HG03575 (cell line): ENCODE results near the gene OR56B4.
"Not testable (repeated sequence)": the region's sequence is repeated elsewhere in the genome, so short reads cannot be mapped to it uniquely, and the experiment has no call there.

ENCODE experiments used
- ATAC-seq: cut with Tn5 transposase; IDR thresholded peaks from one replicate; pipeline ENCODE4 v1.9.1; 2021; ENCODE audit not compliant: unreplicated experiment, insufficient number of reproducible peaks, low FRiP score; ENCODE audit errors: extremely low read depth

The OR56B4 gene

GRCh38 chr11:6107384-6107783, at the start of gene OR56B4:
OR56B4 (plus strand) TSS chr11:6107684; CDS start chr11:6107779, 95 bp downstream.
- not testable (repeated sequence) for ATAC-seq

- ATAC-seq, result no peak
Measured at GRCh38 chr11:6061475-6061874, 46.0 kb upstream of the OR56B4 start.

GRCh38 chr11:6062691-6063358, 44.7 kb upstream of the OR56B4 start:
- ATAC-seq, result no peak

- ATAC-seq, result no peak
Measured at GRCh38 chr11:6067502-6067901, 40.0 kb upstream of the OR56B4 start.

- not testable (repeated sequence) for ATAC-seq
Measured at GRCh38 chr11:6076443-6076842, 31.0 kb upstream of the OR56B4 start.

- ATAC-seq, result no peak
Measured at GRCh38 chr11:6077723-6078122, 29.8 kb upstream of the OR56B4 start.

- no peak for ATAC-seq
Measured at GRCh38 chr11:6079463-6079862, 28.0 kb upstream of the OR56B4 start.

GRCh38 chr11:6083129-6083528, 24.4 kb upstream of the OR56B4 start:
- no peak for ATAC-seq

- no peak for ATAC-seq
Measured at GRCh38 chr11:6084587-6084986, 22.9 kb upstream of the OR56B4 start.

GRCh38 chr11:6094186-6094585, 13.3 kb upstream of the OR56B4 start:
- no peak for ATAC-seq

- no peak for ATAC-seq
Measured at GRCh38 chr11:6095798-6096197, 11.7 kb upstream of the OR56B4 start.

GRCh38 chr11:6096417-6096816, 11.1 kb upstream of the OR56B4 start:
- no peak for ATAC-seq

GRCh38 chr11:6099577-6099976, 7.9 kb upstream of the OR56B4 start:
- no peak for ATAC-seq

GRCh38 chr11:6110011-6110410, 2.5 kb downstream of the OR56B4 start:
- ATAC-seq, result no peak

GRCh38 chr11:6111673-6112072, 4.2 kb downstream of the OR56B4 start:
- no peak for ATAC-seq

GRCh38 chr11:6116638-6117037, 9.2 kb downstream of the OR56B4 start:
- no peak for ATAC-seq

- ATAC-seq, result no peak
Measured at GRCh38 chr11:6124245-6124644, 16.8 kb downstream of the OR56B4 start.

- ATAC-seq, result no peak
Measured at GRCh38 chr11:6127881-6128280, 20.4 kb downstream of the OR56B4 start.

- ATAC-seq, result no peak
Measured at GRCh38 chr11:6129011-6129410, 21.5 kb downstream of the OR56B4 start.

- ATAC-seq, result no peak
Measured at GRCh38 chr11:6129635-6130034, 22.2 kb downstream of the OR56B4 start.

- no peak for ATAC-seq
Measured at GRCh38 chr11:6132431-6132830, 24.9 kb downstream of the OR56B4 start.
